Breast epithelium (tissue), 3 donors: Measurements from ENCODE around the gene AHI1.

Experiments
- POLR2AphosphoS5 ChIP-seq, 3 donors: sonication (generic); formaldehyde crosslinking; IDR thresholded peaks; one replicate each; pipeline ENCODE4 v1.6.1; 2017; ENCODE audit warnings: antibody characterized with exemption in 3 of 3
- TF ChIP-seq, protein P1 (sequence below), 3 donors: fragments of 450-650 bp; IDR thresholded peaks; one replicate each; pipeline ENCODE4 v1.5.1; 2016 to 2017; ENCODE audit warnings: antibody characterized with exemption in 3 of 3, mild to moderate bottlenecking in 3 of 3, moderate library complexity in 3 of 3

- TF ChIP-seq, protein P1, sequence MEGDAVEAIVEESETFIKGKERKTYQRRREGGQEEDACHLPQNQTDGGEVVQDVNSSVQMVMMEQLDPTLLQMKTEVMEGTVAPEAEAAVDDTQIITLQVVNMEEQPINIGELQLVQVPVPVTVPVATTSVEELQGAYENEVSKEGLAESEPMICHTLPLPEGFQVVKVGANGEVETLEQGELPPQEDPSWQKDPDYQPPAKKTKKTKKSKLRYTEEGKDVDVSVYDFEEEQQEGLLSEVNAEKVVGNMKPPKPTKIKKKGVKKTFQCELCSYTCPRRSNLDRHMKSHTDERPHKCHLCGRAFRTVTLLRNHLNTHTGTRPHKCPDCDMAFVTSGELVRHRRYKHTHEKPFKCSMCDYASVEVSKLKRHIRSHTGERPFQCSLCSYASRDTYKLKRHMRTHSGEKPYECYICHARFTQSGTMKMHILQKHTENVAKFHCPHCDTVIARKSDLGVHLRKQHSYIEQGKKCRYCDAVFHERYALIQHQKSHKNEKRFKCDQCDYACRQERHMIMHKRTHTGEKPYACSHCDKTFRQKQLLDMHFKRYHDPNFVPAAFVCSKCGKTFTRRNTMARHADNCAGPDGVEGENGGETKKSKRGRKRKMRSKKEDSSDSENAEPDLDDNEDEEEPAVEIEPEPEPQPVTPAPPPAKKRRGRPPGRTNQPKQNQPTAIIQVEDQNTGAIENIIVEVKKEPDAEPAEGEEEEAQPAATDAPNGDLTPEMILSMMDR (IDR thresholded peaks at IDR 0.05), result no peak
- TF ChIP-seq POLR2AphosphoS5 (IDR thresholded peaks at IDR 0.05), result no peak
These were observed 79.3 kb downstream of the AHI1 start for GRCh38 chr6:135418040-135418760.
